Measurements from ENCODE around the gene NUCB1.

The NUCB1 gene

DNA sequence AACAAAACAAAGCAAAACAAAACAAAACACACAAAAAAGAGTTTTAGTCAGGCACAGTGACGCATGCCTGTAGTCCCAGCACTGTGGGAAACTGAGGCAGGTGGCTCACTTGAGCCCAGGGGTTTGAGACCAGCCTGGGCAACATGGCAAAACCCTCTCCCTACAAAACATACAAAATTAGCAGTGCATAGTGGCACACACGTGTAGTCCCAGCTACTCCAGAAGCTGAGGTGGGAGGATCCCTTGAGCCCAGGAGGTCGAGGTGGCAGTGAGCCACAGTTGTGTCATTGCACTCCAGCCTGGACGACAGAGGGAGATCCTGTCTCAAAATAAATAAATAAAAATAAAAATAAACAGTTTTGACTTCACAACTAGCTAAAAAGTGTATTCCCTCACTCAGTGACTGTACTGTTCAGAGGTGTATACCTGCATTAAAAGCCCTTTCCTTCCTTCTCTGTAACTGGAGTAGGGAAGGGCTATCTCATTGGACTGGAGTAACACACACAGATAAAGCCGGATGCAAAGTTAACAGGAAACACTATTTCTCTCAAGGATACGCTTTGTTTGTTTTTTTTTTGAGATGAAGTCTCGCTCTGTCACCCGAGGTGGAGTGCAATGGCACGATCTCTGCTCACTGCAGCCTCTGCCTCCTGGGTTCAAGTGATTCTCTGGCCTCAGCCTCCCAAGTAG lies 50.9 kb downstream of the NUCB1 start:
- TF ChIP-seq, protein P1, sequence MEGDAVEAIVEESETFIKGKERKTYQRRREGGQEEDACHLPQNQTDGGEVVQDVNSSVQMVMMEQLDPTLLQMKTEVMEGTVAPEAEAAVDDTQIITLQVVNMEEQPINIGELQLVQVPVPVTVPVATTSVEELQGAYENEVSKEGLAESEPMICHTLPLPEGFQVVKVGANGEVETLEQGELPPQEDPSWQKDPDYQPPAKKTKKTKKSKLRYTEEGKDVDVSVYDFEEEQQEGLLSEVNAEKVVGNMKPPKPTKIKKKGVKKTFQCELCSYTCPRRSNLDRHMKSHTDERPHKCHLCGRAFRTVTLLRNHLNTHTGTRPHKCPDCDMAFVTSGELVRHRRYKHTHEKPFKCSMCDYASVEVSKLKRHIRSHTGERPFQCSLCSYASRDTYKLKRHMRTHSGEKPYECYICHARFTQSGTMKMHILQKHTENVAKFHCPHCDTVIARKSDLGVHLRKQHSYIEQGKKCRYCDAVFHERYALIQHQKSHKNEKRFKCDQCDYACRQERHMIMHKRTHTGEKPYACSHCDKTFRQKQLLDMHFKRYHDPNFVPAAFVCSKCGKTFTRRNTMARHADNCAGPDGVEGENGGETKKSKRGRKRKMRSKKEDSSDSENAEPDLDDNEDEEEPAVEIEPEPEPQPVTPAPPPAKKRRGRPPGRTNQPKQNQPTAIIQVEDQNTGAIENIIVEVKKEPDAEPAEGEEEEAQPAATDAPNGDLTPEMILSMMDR (IDR thresholded peaks at IDR 0.05), result no peak

DNA sequence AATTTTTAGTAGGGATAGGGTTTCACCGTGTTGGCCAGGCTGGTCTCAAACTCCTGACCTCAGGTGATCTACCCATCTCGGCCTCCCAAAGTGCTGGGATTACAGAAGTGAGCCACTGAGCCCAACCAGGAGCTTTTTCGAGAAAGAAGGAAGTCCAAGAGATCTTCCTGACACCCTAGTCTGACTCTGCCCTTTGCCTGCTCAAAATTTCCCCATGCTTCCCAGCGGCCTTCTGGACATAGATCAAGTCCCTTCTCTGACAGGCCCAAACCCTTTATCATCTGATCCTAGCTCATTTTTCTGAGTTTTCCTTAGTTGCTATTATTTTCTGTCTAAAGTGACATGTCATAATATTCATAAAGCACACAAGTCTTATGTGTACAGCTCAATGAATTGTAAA lies 53.0 kb downstream of the NUCB1 start:
- TF ChIP-seq, protein P1 (IDR thresholded peaks at IDR 0.05), result no peak

DNA sequence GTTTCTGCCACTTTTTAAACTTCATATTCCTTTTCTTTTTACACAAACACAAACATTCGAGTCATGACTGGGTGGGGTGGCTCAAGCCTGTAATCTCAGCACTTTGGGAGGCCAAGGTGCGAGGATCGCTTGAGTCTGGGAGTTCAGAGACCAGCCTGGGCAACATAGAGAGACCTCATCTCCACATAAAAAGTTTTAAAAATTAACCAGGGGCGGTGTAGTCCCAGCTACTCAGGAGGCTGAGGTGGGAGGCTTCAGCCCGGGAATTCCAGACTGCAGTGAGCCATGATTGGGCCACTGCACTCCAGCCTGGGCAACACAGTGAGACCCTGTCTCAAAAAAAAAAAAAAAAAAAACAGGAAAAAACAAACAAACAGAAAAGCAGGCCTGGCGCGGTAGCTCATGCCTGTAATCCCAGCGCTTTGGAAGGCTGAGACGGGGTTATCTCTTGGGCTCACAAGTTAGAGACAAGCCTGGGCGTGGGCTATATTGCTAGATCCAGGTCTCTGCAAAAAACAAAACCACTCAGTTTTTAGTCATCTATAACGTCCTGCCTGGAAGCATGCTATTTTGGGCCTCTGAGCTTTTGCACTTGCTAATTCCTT lies 54.0 kb downstream of the NUCB1 start:
- TF ChIP-seq, protein P1 (IDR thresholded peaks at IDR 0.05), result no peak

DNA sequence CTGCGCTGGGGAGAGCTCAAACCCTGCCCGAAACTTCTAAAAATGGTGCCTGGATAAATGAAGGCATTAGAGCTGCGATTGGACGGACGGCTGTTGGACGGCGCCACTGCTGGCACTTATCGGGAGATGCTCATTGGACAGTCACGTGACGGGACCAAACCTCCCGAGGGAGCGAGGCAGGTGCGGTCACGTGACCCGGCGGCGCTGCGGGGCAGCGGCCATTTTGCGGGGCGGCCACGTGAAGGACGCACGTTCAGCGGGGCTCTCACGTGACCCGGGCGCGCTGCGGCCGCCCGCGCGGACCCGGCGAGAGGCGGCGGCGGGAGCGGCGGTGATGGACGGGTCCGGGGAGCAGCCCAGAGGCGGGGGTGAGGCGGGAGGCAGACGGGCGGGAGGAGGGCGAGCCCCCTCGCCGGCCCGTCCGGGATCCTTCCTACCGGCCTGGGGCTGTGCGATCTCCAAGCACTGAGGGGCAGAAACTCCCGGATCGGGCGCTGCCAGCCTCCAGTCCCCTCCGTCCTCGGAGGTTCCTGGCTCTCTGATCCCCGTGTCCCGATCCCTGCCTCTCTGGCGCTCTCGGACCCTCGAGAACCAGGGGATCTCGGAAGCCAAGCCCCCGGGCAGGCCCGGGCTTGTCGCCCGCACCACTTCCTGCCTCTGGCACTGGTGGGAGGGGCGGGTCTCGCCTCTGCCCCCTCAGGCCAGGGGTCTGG lies 54.6 kb downstream of the NUCB1 start, which contains the start of gene BAX:
BAX (plus strand) TSS at position 281 of the 713 bp plus-strand sequence; CDS start at position 335, 54 bp downstream.
- TF ChIP-seq, protein P1 (IDR thresholded peaks at IDR 0.05), result no peak

DNA sequence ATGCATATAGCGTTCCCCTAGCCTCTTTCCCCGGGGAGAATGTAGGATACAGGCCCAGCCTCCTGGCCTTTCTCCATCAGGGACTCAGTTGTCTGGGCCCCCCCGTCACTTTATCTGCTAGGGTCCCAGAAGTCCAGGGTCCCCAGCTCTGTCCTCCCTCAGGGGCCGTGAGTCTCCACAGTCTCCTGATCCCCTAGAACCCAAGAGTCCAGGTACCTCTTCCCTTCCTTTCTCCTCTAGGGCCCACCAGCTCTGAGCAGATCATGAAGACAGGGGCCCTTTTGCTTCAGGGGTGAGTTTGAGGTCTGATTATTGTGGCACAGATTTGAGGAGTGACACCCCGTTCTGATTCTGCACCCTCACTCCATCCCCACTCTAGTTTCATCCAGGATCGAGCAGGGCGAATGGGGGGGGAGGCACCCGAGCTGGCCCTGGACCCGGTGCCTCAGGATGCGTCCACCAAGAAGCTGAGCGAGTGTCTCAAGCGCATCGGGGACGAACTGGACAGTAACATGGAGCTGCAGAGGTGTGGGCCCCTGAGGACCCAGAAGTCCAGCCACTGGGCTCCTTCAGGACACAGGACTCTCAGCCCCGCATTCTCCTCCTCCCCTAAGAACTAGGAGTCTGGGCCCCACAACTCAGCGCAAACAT lies 55.3 kb downstream of the NUCB1 start:
- TF ChIP-seq, protein P1 (IDR thresholded peaks at IDR 0.05), result no peak

DNA sequence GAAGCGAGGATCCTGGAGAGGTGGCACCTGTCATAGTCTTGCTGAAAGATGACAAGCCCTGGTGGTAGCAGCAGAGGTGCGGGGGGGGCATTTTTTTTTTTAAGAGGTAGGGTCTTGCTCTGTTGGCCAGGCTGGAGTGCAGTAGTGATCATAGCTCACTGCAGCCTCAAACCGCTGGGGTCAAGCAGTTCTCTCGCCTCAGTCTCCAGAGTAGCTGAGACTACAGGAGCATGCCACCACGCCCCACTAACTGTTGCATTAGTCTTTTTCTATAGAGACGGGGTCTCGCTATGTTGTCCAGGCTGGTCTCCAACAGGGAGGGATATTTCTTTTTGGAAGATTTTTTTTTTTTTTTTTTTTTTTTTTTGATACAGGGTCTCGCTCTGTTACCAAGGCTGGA lies 57.9 kb downstream of the NUCB1 start:
- TF ChIP-seq, protein P1 (IDR thresholded peaks at IDR 0.05), result no peak
